ENCODE results near the gene ESRRG.

The ESRRG gene

GRCh38 chr1:216553040-216553439, 170.2 kb downstream of the ESRRG start:
- Histone ChIP-seq H3K27ac (ENCODE audit: low read depth, low read length) (no peak overlapping the region), H3K9me2 (replicated peaks; ENCODE audit: insufficient read depth, low read length) (no peaks in the 10 kb centered on the region), H3K27me3 (ENCODE audit: low read length) (no peaks in the 10 kb centered on the region), H4K20me1 (ENCODE audit: low read depth, low read length) (no peaks in the 10 kb centered on the region), H3K79me2 (ENCODE audit: insufficient read depth, low read length) (no peaks in the 10 kb centered on the region), H3K9me3 (ENCODE audit: insufficient read depth, low read length) (no peaks in the 10 kb centered on the region), H3K9ac (ENCODE audit: low read length) (no peak overlapping the region), H2AFZ (ENCODE audit: low read depth, low read length, severe bottlenecking) (no peak overlapping the region), H3K4me2 (ENCODE audit: low read depth, low read length, poor library complexity, severe bottlenecking) (no peak overlapping the region), H3K4me3 (ENCODE audit: insufficient read depth, low read length, poor library complexity, severe bottlenecking) (no peak overlapping the region), H3F3A (ENCODE audit: insufficient read depth) (no peaks in the 10 kb centered on the region), H3K36me3 (ENCODE audit: low read length) (no peaks in the 10 kb centered on the region)
- no peak for TF ChIP-seq EZH2phosphoT487 (conservative IDR thresholded peaks at IDR 0.05; ENCODE audit: low read length)
- TF ChIP-seq, protein P1, sequence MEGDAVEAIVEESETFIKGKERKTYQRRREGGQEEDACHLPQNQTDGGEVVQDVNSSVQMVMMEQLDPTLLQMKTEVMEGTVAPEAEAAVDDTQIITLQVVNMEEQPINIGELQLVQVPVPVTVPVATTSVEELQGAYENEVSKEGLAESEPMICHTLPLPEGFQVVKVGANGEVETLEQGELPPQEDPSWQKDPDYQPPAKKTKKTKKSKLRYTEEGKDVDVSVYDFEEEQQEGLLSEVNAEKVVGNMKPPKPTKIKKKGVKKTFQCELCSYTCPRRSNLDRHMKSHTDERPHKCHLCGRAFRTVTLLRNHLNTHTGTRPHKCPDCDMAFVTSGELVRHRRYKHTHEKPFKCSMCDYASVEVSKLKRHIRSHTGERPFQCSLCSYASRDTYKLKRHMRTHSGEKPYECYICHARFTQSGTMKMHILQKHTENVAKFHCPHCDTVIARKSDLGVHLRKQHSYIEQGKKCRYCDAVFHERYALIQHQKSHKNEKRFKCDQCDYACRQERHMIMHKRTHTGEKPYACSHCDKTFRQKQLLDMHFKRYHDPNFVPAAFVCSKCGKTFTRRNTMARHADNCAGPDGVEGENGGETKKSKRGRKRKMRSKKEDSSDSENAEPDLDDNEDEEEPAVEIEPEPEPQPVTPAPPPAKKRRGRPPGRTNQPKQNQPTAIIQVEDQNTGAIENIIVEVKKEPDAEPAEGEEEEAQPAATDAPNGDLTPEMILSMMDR (IDR thresholded peaks at IDR 0.05; ENCODE audit: insufficient read depth, low read length, poor library complexity, severe bottlenecking) = no peak

- Histone ChIP-seq H3K27ac (ENCODE audit: low read depth, low read length) (no peak overlapping the region), H3K79me2 (ENCODE audit: insufficient read depth, low read length) (no peaks in the 10 kb centered on the region), H3K4me3 (ENCODE audit: insufficient read depth, low read length, poor library complexity, severe bottlenecking) (no peak overlapping the region), H3K4me2 (ENCODE audit: low read depth, low read length, poor library complexity, severe bottlenecking) (no peak overlapping the region), H3K9ac (ENCODE audit: low read length) (no peak overlapping the region), H3K27me3 (ENCODE audit: low read length) (no peaks in the 10 kb centered on the region), H3K36me3 (ENCODE audit: low read length) (no peaks in the 10 kb centered on the region), H2AFZ (ENCODE audit: low read depth, low read length, severe bottlenecking) (no peak overlapping the region), H3K9me3 (ENCODE audit: insufficient read depth, low read length) (no peaks in the 10 kb centered on the region), H3K9me2 (replicated peaks; ENCODE audit: insufficient read depth, low read length) (no peaks in the 10 kb centered on the region), H3F3A (ENCODE audit: insufficient read depth) (no peaks in the 10 kb centered on the region), H4K20me1 (ENCODE audit: low read depth, low read length) (no peaks in the 10 kb centered on the region)
- TF ChIP-seq, protein P1 (IDR thresholded peaks at IDR 0.05; ENCODE audit: insufficient read depth, low read length, poor library complexity, severe bottlenecking) = no peak
Measured at GRCh38 chr1:216549796-216550195, 173.4 kb downstream of the ESRRG start.

DNA sequence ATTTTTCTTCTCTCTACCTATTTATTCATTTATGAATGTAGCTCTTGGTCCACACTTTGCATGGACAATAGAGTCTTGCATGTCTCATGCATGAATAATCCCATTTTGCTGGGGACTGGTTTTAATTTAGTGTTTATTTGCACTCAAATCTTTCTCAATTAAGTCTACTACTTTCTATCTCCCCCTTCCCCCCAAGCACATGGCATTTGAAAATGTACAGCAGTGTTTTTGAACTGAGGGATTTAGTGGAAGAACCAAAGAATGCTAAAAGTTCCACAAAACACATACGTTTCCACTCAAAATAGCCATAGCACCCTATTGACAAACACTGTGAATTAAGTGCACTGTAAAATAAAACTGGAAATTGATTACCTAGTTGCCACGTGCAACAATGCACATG, 180.5 kb downstream of the ESRRG start:
- H3K9ac ChIP-seq (ENCODE audit: low read length) = no peak overlapping the region
- no peak overlapping the region for H3K4me2 ChIP-seq (ENCODE audit: low read depth, low read length, poor library complexity, severe bottlenecking)
- no peak overlapping the region for H2AFZ ChIP-seq (ENCODE audit: low read depth, low read length, severe bottlenecking)
- no peaks in the 10 kb centered on the region for H3F3A ChIP-seq (ENCODE audit: insufficient read depth)
- no peaks in the 10 kb centered on the region for H3K27me3 ChIP-seq (ENCODE audit: low read length)
- H3K36me3 ChIP-seq (ENCODE audit: low read length) = no peaks in the 10 kb centered on the region
- H3K27ac ChIP-seq (ENCODE audit: low read depth, low read length) = no peak overlapping the region
- no peaks in the 10 kb centered on the region for H4K20me1 ChIP-seq (ENCODE audit: low read depth, low read length)
- TF ChIP-seq EZH2phosphoT487 (conservative IDR thresholded peaks at IDR 0.05; ENCODE audit: low read length) = no peak
- TF ChIP-seq, protein P1 (IDR thresholded peaks at IDR 0.05; ENCODE audit: insufficient read depth, low read length, poor library complexity, severe bottlenecking) = no peak
- H3K79me2 ChIP-seq (ENCODE audit: insufficient read depth, low read length) = no peaks in the 10 kb centered on the region
- no peaks in the 10 kb centered on the region for H3K9me2 ChIP-seq (replicated peaks; ENCODE audit: insufficient read depth, low read length)
- H3K4me3 ChIP-seq (ENCODE audit: insufficient read depth, low read length, poor library complexity, severe bottlenecking) = no peak overlapping the region
- H3K9me3 ChIP-seq (ENCODE audit: insufficient read depth, low read length) = no peaks in the 10 kb centered on the region

DNA sequence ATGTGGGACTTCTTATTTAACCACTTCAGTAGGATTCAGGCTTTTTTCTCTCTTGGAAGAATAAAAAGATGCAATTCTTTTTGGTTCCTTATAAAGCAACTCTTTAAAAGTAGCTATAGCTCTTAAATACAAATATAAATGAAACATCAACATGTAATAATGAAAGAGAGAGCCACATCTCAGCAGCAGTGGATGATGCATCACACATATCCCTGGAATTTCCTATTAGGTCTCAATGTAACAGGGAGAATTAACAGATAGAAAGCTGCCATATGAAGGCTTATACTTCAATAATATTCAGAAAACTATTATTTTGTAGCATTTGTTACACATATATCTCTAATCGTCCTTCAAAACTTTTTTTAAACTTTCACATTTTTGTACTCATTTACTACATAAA, 181.0 kb downstream of the ESRRG start:
- Histone ChIP-seq H3K4me3 (ENCODE audit: insufficient read depth, low read length, poor library complexity, severe bottlenecking) (no peak overlapping the region), H3K36me3 (ENCODE audit: low read length) (no peaks in the 10 kb centered on the region), H4K20me1 (ENCODE audit: low read depth, low read length) (no peaks in the 10 kb centered on the region), H3F3A (ENCODE audit: insufficient read depth) (no peaks in the 10 kb centered on the region), H3K79me2 (ENCODE audit: insufficient read depth, low read length) (no peaks in the 10 kb centered on the region), H3K4me2 (ENCODE audit: low read depth, low read length, poor library complexity, severe bottlenecking) (no peak overlapping the region), H3K9me2 (replicated peaks; ENCODE audit: insufficient read depth, low read length) (no peaks in the 10 kb centered on the region), H3K9me3 (ENCODE audit: insufficient read depth, low read length) (no peaks in the 10 kb centered on the region), H3K9ac (ENCODE audit: low read length) (no peak overlapping the region), H3K27me3 (ENCODE audit: low read length) (no peaks in the 10 kb centered on the region), H2AFZ (ENCODE audit: low read depth, low read length, severe bottlenecking) (no peak overlapping the region), H3K27ac (ENCODE audit: low read depth, low read length) (no peak overlapping the region)
- no peak for TF ChIP-seq EZH2phosphoT487 (conservative IDR thresholded peaks at IDR 0.05; ENCODE audit: low read length)
- TF ChIP-seq, protein P1 (IDR thresholded peaks at IDR 0.05; ENCODE audit: insufficient read depth, low read length, poor library complexity, severe bottlenecking) = no peak
